SK-N-SH (cell line): Measurements from ENCODE around the gene LAMA1. TPM values are rescaled to one million over a fixed set of nuclear protein-coding genes. Genes with fewer than 3 reads are reported as not detected.

Experiments used
- CTCF ChIA-PET: fragments of 300-600, 350-600 bp; formaldehyde crosslinking; extraction: SDS; loops from one replicate; lab custom pipeline; 2021; lab: Yijun Ruan, JAX
- POLR2A ChIA-PET: fragments of 350-600 bp; sonication (Branson Sonifier 250); formaldehyde crosslinking; extraction: SDS; loops from one replicate; lab custom pipeline; 2020; ENCODE audit warnings: antibody characterized with exemption, inconsistent platforms; lab: Yijun Ruan, JAX
- DNase-seq: peaks from one replicate; pipeline ENCODE4 v3.0.0; 2012
- H2AFZ ChIP-seq: fragments of 200-600 bp; sonication (generic); 2 replicates; pipeline ENCODE4 v1.8.1; 2016; ENCODE audit warnings: antibody characterized with exemption, mild to moderate bottlenecking, low read depth
- H3F3A ChIP-seq: fragments of 200-600 bp; sonication (generic); replicated peaks from 2 replicates; pipeline ENCODE3; 2016; ENCODE audit warnings: antibody characterized with exemption, mild to moderate bottlenecking; ENCODE audit not compliant: insufficient read depth
- H3K27ac ChIP-seq, 2 experiments: fragments of 200-500 bp in 1 of 2; fragments of 200-600 bp in 1 of 2; sonication (Bioruptor generic) in 1 of 2; sonication (generic), shearing (Covaris generic) in 1 of 2; 2 replicates each; pipeline versions ENCODE4 v1.5.1 to v1.6.1; 2014 to 2016; ENCODE audit warnings: low read depth in 2 of 2, inconsistent platforms in 1 of 2, low read length in 1 of 2, mild to moderate bottlenecking in 1 of 2, mixed read lengths in 1 of 2
- H3K27me3 ChIP-seq: fragments of 200-600 bp; sonication (generic), shearing (Covaris generic); 2 replicates; pipeline ENCODE4 v1.6.1; 2016; ENCODE audit warnings: mixed run types; ENCODE audit not compliant: insufficient read depth
- H3K36me3 ChIP-seq, 2 experiments: fragments of 200-500 bp in 1 of 2; fragments of 200-600 bp in 1 of 2; sonication (Bioruptor generic) in 1 of 2; sonication (generic) in 1 of 2; replicated peaks in 1 of 2; 2 replicates each; pipeline versions ENCODE3 to v1.5.1; 2014 to 2016; ENCODE audit warnings: low read length in 1 of 2, mild to moderate bottlenecking in 1 of 2; ENCODE audit not compliant: insufficient read depth in 2 of 2, control insufficient read depth in 1 of 2
- H3K4me1 ChIP-seq, 2 experiments: fragments of 200-500 bp in 1 of 2; fragments of 200-600 bp in 1 of 2; sonication (Bioruptor generic) in 1 of 2; sonication (generic), shearing (Covaris generic) in 1 of 2; 2 replicates each; pipeline versions ENCODE4 v1.5.1 to v1.6.1; 2014 to 2016; ENCODE audit warnings: low read depth in 1 of 2, low read length in 1 of 2, mixed run types in 1 of 2; ENCODE audit not compliant: insufficient read depth in 2 of 2, control insufficient read depth in 1 of 2
- H3K4me2 ChIP-seq: fragments of 200-600 bp; sonication (generic), shearing (Covaris generic); 2 replicates; pipeline ENCODE4 v1.6.1; 2017; ENCODE audit warnings: mixed run types
- H3K4me3 ChIP-seq, 2 experiments: fragments of 200-500 bp in 1 of 2; fragments of 200-600 bp in 1 of 2; sonication (Bioruptor generic) in 1 of 2; sonication (generic), shearing (Covaris generic) in 1 of 2; 2 replicates each; pipeline versions ENCODE4 v1.5.1 to v1.8.1; 2014 to 2016; ENCODE audit warnings: low read depth in 2 of 2, inconsistent platforms in 1 of 2, low read length in 1 of 2, mild to moderate bottlenecking in 1 of 2, mixed read lengths in 1 of 2, moderate library complexity in 1 of 2
- H3K79me2 ChIP-seq: fragments of 200-600 bp; sonication (generic); 2 replicates; pipeline ENCODE4 v1.8.1; 2017; ENCODE audit warnings: mild to moderate bottlenecking; ENCODE audit not compliant: insufficient read depth
- H3K9ac ChIP-seq: fragments of 200-600 bp; sonication (generic); 2 replicates; pipeline ENCODE4 v1.6.1; 2017; ENCODE audit warnings: mixed run types
- H3K9me2 ChIP-seq: fragments of 200-600 bp; sonication (generic); 2 replicates; pipeline ENCODE4 v1.6.1; 2017; ENCODE audit warnings: mixed run types
- H3K9me3 ChIP-seq: fragments of 200-600 bp; sonication (generic); 2 replicates; pipeline ENCODE4 v1.6.1; 2017; ENCODE audit warnings: mixed run types, mild to moderate bottlenecking, moderate library complexity
- H4K20me1 ChIP-seq: fragments of 200-600 bp; sonication (generic); 2 replicates; pipeline ENCODE4 v1.6.1; 2017; ENCODE audit warnings: mild to moderate bottlenecking, mixed run types; ENCODE audit not compliant: insufficient read depth
- EP300 ChIP-seq, 2 experiments: IDR thresholded peaks; 2 replicates each; pipeline versions ENCODE4 v1.4.0 to v1.6.1; 2012; ENCODE audit warnings: borderline replicate concordance in 1 of 2, low read depth in 1 of 2, low read length in 1 of 2
- EZH2phosphoT487 ChIP-seq: fragments of 200-600 bp; sonication (generic); IDR thresholded peaks from 2 replicates; pipeline ENCODE4 v1.6.1; 2017; ENCODE audit warnings: low read depth, mixed run types, mild to moderate bottlenecking, antibody characterized with exemption, moderate library complexity, borderline replicate concordance
- FOXJ3 ChIP-seq: sonication (generic); formaldehyde crosslinking; IDR thresholded peaks from 2 replicates; pipeline ENCODE4 v1.5.1; 2020; ENCODE audit warnings: mild to moderate bottlenecking, missing genetic modification reagents
- FOXM1 ChIP-seq: IDR thresholded peaks from 2 replicates; pipeline ENCODE4 v1.4.0; 2012; ENCODE audit warnings: low read depth, mild to moderate bottlenecking
- GABPA ChIP-seq: IDR thresholded peaks from 2 replicates; pipeline ENCODE4 v1.4.0; 2012; ENCODE audit warnings: low read depth, mild to moderate bottlenecking
- GATA2 ChIP-seq: sonication (generic); formaldehyde crosslinking; IDR thresholded peaks from 2 replicates; pipeline ENCODE4 v1.5.0; 2020; ENCODE audit warnings: mild to moderate bottlenecking, missing genetic modification reagents
- MXI1 ChIP-seq: IDR thresholded peaks from 2 replicates; pipeline ENCODE4 v1.6.1; 2012; ENCODE audit warnings: mild to moderate bottlenecking, low read depth, low read length, improper control_type of control experiment
- NRF1 ChIP-seq: IDR thresholded peaks from 2 replicates; pipeline ENCODE4 v1.6.1; 2012; ENCODE audit warnings: low read depth, mild to moderate bottlenecking, low read length
- SIN3A ChIP-seq: IDR thresholded peaks from 2 replicates; pipeline ENCODE4 v1.6.1; 2012; ENCODE audit warnings: low read depth, mild to moderate bottlenecking, low read length, moderate library complexity, borderline replicate concordance
- SMC3 ChIP-seq: IDR thresholded peaks from 2 replicates; pipeline ENCODE4 v1.6.1; 2012; ENCODE audit warnings: low read depth, low read length, improper control_type of control experiment
- TAF1 ChIP-seq: IDR thresholded peaks from 2 replicates; pipeline ENCODE4 v1.6.1; 2012; ENCODE audit warnings: low read depth, mild to moderate bottlenecking, low read length, moderate library complexity, borderline replicate concordance
- TCF12 ChIP-seq: IDR thresholded peaks from 2 replicates; pipeline ENCODE4 v1.4.0; 2012
- TEAD4 ChIP-seq: IDR thresholded peaks from 2 replicates; pipeline ENCODE4 v1.4.0; 2012; ENCODE audit warnings: mild to moderate bottlenecking, borderline replicate concordance; ENCODE audit not compliant: insufficient read depth
- USF1 ChIP-seq: IDR thresholded peaks from 2 replicates; pipeline ENCODE4 v1.4.0; 2012; ENCODE audit warnings: low read depth, borderline replicate concordance
- ZBTB33 ChIP-seq: IDR thresholded peaks from 2 replicates; pipeline ENCODE4 v1.4.0; 2012; ENCODE audit warnings: low read depth, borderline replicate concordance
- WGBS: methylation state at CpG from one replicate; pipeline ENCODE4 v1.1.6; 2017; ENCODE audit warnings: low lambda C conversion rate; 5-methylcytosine and 5-hydroxymethylcytosine counted together
- polyA plus RNA-seq, 3 experiments: library from polyadenylated mRNA; depleted of rRNA; stranded (reverse); fragments of >200 nt; gene quantifications; 2 replicates each; pipeline ENCODE4 v1.2.3, GENCODE V29; 2012
- TF ChIP-seq, protein P1 (sequence below): IDR thresholded peaks from 2 replicates; pipeline ENCODE4 v1.6.1; 2012; ENCODE audit warnings: mild to moderate bottlenecking, low read depth, low read length, moderate library complexity
- TF ChIP-seq, protein P2 (sequence below): IDR thresholded peaks from 2 replicates; pipeline ENCODE4; 2012

The LAMA1 gene
- polyA plus RNA-seq, 1 of the 3 experiments (the other 2 are of a cell fraction): 0.07 TPM

GRCh38 chr18:7132356-7133150 is 15.0 kb upstream of the LAMA1 start:
- H3K9ac ChIP-seq: no peak overlapping the region
- ChIA-PET CTCF (interaction anchor here (1.1 to 1.4 kb wide), 3 partner anchors 45 to 94 kb away, joined by 3 to 5 read pairs (median 3); no protein-coding TSS in a partner anchor), POLR2A (no interaction called here)
- DNase-seq: no peak
- no peaks in the 10 kb centered on the region for H3K9me3 ChIP-seq
- TF ChIP-seq, protein P1, sequence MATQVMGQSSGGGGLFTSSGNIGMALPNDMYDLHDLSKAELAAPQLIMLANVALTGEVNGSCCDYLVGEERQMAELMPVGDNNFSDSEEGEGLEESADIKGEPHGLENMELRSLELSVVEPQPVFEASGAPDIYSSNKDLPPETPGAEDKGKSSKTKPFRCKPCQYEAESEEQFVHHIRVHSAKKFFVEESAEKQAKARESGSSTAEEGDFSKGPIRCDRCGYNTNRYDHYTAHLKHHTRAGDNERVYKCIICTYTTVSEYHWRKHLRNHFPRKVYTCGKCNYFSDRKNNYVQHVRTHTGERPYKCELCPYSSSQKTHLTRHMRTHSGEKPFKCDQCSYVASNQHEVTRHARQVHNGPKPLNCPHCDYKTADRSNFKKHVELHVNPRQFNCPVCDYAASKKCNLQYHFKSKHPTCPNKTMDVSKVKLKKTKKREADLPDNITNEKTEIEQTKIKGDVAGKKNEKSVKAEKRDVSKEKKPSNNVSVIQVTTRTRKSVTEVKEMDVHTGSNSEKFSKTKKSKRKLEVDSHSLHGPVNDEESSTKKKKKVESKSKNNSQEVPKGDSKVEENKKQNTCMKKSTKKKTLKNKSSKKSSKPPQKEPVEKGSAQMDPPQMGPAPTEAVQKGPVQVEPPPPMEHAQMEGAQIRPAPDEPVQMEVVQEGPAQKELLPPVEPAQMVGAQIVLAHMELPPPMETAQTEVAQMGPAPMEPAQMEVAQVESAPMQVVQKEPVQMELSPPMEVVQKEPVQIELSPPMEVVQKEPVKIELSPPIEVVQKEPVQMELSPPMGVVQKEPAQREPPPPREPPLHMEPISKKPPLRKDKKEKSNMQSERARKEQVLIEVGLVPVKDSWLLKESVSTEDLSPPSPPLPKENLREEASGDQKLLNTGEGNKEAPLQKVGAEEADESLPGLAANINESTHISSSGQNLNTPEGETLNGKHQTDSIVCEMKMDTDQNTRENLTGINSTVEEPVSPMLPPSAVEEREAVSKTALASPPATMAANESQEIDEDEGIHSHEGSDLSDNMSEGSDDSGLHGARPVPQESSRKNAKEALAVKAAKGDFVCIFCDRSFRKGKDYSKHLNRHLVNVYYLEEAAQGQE: no peak
- TF ChIP-seq SMC3: no peak
- TF ChIP-seq NRF1: no peak
- no peak for TF ChIP-seq EZH2phosphoT487
- TF ChIP-seq, all 33 proteins: peak for 0
- H3K4me3 ChIP-seq: no peak overlapping the region
- H3K4me2 ChIP-seq: no peak overlapping the region
- 45% methylated on average over 9 of the region's 9 CpGs for WGBS
- H3K79me2 ChIP-seq: no peaks in the 10 kb centered on the region
- H3K4me1 ChIP-seq: no peaks in the 10 kb centered on the region
- no peak overlapping the region for H2AFZ ChIP-seq
- H3K27ac ChIP-seq: no peak overlapping the region
- no peaks in the 10 kb centered on the region for H3F3A ChIP-seq
- H3K27me3 ChIP-seq: no peaks in the 10 kb centered on the region
- H4K20me1 ChIP-seq: no peaks in the 10 kb centered on the region
- no peaks in the 10 kb centered on the region for H3K9me2 ChIP-seq
- no peaks in the 10 kb centered on the region for H3K36me3 ChIP-seq

- ChIA-PET POLR2A (no interaction called here), CTCF (no interaction called here)
- no peak for DNase-seq
- Histone ChIP-seq H3K9me2 (no peaks in the 10 kb centered on the region), H3K9ac (no peak overlapping the region), H3K4me1 (no peaks in the 10 kb centered on the region), H4K20me1 (no peaks in the 10 kb centered on the region), H3K4me2 (no peak overlapping the region), H3K36me3 (no peaks in the 10 kb centered on the region), H2AFZ (no peak overlapping the region), H3K27me3 (0 out of 2 replicates have a peak, but pooled peaks cover 3% of the 10 kb centered on the region), H3K79me2 (no peaks in the 10 kb centered on the region), H3F3A (no peaks in the 10 kb centered on the region), H3K9me3 (no peaks in the 10 kb centered on the region), H3K4me3 (no peak overlapping the region), H3K27ac (no peak overlapping the region)
- WGBS: 22% methylated on average over 2 of the region's 4 CpGs
- TF ChIP-seq MXI1: no peak
- no peak for TF ChIP-seq NRF1
- no peak for TF ChIP-seq USF1
- TF ChIP-seq FOXM1: no peak
- TF ChIP-seq TAF1: no peak
- TF ChIP-seq GABPA: no peak
- TF ChIP-seq TEAD4: no peak
- no peak for TF ChIP-seq EZH2phosphoT487
- no peak for TF ChIP-seq SIN3A
- no peak for TF ChIP-seq FOXJ3 (CRISPR knock-in tag)
- TF ChIP-seq, protein P2, sequence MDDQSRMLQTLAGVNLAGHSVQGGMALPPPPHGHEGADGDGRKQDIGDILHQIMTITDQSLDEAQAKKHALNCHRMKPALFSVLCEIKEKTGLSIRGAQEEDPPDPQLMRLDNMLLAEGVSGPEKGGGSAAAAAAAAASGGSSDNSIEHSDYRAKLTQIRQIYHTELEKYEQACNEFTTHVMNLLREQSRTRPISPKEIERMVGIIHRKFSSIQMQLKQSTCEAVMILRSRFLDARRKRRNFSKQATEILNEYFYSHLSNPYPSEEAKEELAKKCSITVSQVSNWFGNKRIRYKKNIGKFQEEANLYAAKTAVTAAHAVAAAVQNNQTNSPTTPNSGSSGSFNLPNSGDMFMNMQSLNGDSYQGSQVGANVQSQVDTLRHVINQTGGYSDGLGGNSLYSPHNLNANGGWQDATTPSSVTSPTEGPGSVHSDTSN: no peak
- no peak for TF ChIP-seq ZBTB33
- TF ChIP-seq GATA2 (CRISPR knock-in tag): no peak
- no peak for TF ChIP-seq TCF12
- no peak for TF ChIP-seq EP300 (IDR thresholded peaks at IDR 0.05; ENCODE audit: borderline replicate concordance in 1 of 2, low read depth in 1 of 2, low read length in 1 of 2)
Observed at GRCh38 chr18:7122376-7122775, 4.8 kb upstream of the LAMA1 start.
